ENCODE data around the gene NAGK.
A peak's percentile ranks its signal among the peaks of the same experiment; 100 is the strongest.
"Not testable (repeated sequence)": the region's sequence is repeated elsewhere in the genome, so short reads cannot be mapped to it uniquely, and the experiment has no call there.

NAGK gene

DNA sequence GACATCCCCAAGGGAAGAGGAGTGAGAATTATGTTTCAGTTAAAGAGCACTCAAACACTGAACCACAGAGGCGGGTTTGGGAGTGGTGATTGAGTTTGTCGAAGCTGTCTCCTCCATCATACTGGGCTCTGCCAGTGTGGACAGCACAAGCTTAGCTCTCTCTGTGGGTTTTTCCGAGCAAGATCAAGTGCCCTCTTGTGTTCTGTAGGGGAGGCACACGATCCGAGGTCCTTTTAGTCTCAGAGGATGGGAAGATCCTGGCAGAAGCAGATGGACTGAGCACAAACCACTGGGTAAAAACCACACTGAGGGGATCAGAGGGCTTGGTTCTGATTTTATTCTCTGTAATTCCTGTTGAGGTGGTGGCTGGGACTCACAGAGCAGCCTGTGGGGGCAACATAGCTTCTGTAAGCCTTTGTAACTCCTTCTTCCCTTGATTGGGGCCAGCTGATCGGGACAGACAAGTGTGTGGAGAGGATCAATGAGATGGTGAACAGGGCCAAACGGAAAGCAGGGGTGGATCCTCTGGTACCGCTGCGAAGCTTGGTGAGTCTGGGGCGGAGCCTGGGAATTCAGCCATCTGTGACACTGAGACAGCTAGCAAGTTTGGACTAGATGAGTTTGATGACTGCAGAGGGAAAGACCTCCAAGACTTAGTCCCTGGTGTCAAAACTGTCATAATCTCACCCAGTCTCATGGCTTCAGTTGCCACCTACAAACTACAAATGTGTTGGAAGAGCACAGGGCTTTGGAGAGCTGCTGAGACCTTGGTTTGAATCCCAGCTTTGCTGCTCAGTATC is 2.0 kb downstream of the NAGK start:
- DNase-seq = peak; percentile 12

DNA sequence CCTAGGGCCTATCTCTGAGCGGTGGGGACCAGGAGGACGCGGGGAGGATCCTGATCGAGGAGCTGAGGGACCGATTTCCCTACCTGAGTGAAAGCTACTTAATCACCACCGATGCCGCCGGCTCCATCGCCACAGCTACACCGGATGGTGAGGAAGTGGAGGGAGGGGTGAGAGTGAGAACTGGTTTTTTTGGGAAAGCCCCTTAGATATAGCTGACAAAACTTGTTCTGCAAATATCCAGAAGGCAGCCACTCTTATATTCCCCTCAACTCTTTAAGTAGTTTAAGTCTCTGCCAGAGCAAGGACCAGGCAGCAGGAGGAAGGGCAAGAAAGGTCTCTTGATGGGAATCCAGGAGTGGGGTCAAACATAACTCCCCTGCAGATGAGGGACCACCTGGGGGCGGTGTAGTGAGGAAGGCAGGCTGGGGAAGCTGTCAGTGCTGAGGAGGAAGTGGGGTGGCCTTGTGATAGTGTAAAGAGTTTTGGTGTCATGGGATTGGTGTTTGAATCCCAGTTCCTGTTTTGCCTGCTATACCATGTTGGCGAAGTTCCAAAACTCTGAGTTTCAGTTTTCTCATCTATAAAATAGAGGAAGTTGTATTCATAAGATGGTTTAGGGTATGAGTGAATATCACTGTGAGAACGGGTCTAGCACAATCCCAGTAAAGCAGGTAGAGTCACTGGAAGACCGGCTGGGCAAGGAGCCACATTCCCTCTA is 3.4 kb downstream of the NAGK start:
- peak; percentile 74 for DNase-seq

DNA sequence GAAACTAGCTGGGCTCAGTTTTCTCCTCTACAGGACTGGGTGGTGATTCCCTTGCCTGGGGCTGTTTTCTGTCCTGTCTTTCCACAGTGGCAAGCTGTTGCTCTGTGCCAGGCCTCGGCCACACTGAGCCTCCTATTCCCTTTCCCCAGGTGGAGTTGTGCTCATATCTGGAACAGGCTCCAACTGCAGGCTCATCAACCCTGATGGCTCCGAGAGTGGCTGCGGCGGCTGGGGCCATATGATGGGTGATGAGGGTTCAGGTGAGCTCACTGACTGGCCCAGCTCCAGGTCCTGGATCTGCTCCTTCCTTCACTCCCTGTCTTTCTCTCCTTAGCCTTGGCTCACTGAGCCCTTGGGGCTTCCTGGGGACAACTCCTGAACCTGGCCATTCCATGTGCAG is 4.0 kb downstream of the NAGK start:
- no peak for DNase-seq

DNA sequence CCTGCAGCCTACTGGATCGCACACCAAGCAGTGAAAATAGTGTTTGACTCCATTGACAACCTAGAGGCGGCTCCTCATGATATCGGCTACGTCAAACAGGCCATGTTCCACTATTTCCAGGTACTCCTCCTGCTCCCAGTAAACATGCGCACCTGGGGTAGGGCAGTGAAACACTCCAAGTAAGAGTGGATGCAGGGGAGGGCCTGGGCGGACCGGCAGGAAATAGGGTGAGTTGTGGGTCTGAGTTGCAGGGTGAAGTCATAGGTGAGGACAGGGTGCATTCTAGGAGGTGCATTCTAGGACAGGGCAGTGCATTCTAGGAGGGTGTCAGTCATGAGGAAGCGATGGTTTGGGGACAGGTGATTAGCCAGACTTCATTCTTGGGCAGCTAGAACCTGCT is 5.0 kb downstream of the NAGK start:
- DNase-seq = no peak

DNA sequence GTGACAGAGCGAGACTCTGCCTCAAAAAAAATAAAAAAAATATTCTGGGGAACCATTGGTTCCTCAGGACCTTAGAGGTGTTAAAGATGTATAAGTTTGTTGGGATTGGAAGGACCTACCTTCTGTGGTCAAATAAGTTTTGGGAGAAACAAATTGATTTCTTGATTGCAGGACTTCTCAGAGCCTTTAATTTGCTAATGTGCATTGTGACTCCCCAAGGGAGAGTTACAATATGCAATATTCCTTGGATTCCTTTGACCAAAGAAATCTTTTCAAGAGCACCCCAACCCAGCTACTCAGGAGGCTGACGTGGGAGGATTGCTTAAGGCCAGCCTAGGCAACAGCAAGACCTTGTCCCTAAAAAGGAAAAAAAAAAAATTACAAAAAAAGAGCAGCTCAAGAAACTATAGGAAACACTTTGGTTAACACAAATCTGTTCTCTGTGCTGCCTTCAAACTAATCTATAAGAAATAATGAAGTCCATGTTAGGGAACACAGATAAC is 6.5 kb downstream of the NAGK start:
- no peak for DNase-seq

GRCh38 chr2:71078624-71079023 is 10.2 kb downstream of the NAGK start:
- DNase-seq = no peak

- peak; percentile 20 for DNase-seq
Observed at GRCh38 chr2:71082402-71083252, 14.2 kb downstream of the NAGK start.

DNA sequence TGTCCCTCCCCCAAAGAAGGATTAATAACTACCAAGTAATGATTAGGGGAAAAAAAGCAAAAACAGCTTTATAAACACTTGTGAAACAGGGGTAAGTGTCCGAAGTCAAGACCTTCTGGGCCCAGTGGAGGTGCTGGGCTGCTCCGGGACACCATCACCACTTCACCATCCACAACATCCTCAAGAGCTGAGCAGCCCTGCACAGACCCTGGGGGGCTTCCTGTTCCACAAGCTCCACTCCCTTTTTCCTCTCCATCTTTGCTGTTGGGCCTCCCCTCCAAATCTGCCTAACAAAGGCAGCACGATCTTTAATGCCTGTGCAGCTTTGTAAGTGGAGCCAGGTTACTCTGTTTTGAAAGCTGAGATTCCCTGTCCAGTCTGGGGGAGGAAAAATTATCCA is 14.8 kb downstream of the NAGK start:
- not testable (repeated sequence) for DNase-seq

- DNase-seq = not testable (repeated sequence)
Observed at GRCh38 chr2:71083752-71084312, 15.4 kb downstream of the NAGK start.

DNA sequence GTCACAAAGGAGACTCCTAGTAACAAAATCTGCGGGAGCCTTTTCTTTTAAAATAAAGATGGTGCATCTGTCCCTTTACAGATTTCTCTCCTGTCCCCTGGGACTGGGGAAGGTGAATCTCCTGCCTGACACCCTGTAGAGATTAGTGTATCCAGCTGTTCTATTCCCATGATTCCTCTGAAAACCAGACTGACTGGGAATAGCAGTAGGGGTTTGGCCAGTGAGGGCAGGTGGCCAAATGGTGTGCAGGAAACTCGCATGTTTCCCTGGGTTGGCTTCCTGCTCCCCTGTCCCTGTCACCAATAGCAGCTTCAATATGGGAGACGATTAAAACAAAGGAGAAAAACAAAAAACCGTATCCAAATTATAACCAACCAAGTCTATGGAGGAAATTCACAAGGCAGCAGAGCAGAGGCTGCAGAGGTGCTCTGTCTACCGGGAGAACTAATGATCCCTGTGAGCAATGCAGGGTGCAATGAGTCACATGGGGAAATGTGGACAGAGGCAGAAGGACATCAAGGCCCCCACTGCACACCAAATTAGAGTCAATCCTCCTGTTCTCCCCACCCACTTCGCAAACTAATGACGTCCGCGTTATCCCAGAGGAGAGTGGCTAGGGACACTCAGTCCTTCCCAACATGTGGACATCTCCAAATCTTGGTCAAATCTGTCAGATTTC is 17.0 kb downstream of the NAGK start:
- not testable (repeated sequence) for DNase-seq

DNA sequence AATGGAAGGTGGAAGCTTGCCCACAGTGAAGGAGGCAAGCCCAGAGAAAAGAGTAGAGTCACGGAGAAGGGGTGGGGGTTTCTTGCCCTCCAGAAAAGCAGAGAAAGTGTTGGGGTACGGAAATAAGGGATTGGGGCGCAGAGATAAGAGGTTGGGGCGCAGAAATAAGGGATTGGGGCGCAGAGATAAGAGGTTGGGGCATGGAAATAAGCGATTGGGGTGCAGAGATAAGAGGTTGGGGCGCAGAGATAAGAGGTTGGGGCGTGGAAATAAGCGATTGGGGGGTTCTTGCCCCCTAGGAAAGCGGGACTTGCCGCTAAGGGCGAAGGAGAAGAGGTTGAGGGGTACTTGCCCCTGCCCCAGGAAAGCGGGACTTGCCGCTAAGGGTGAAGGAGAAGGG is 21.0 kb downstream of the NAGK start:
- DNase-seq = not testable (repeated sequence)

- DNase-seq = not testable (repeated sequence)
Observed at GRCh38 chr2:71091808-71092207, 23.4 kb downstream of the NAGK start.

DNA sequence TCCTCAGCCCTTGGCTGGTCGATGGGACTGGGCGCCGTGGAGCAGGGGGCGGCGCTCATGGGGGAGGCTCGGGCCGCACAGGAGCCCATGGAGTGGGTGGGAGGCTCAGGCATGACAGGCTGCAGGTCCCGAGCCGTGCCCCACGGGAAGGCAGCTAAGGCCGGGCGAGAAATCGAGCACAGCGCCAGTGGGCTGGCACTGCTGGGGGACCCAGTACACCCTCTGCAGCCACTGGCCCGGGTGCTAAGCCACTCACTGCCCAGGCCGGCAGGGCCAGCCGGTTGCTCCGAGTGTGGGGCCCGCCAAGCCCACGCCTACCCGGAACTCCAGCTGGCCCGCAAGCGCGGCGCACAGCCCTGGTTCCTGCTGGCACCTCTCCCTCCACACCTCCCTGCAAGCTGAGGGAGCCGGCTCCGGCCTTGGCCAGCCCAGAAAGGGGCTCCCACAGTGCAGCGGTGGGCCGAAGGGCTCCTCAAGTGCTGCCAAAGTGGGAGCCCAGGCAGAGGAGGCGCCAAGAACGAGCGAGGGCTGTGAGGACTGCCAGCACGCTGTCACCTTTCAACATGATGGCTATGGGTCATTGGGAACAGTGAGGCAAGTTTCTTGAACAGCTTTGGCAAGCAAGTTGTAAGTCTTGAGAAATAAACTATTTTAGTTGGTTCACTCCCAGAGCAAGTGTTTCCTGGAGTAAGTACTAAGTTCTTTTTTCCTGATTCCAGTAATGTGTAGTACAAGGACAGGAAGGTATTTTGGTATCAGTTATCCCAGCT is 24.2 kb downstream of the NAGK start:
- DNase-seq = not testable (repeated sequence)

GRCh38 chr2:71100195-71100964 is 31.9 kb downstream of the NAGK start:
- peak; percentile 52 for DNase-seq

DNA sequence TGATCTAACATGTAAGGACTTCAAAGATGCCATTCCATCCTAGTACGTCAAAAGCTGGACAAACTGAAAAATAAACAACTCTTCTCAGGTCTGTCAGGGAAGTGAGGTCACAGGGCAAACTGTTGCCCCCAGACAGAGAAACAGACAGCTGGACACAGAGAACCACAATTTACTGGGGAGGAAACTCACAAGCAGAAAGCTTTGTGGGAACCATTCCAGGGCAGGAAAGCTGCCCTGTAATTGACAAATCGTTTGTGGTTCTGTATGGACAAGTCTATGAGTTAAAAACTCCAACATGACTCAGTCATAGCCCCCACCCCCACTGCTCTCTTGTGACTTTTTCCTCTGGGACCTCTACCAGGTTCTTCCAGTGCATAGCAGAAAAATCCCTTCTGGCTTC is 33.2 kb downstream of the NAGK start:
- no peak for DNase-seq

- DNase-seq = no peak
Observed at GRCh38 chr2:71102981-71103681, 34.7 kb downstream of the NAGK start.

GRCh38 chr2:71103809-71104208 is 35.4 kb downstream of the NAGK start:
- DNase-seq = no peak

DNA sequence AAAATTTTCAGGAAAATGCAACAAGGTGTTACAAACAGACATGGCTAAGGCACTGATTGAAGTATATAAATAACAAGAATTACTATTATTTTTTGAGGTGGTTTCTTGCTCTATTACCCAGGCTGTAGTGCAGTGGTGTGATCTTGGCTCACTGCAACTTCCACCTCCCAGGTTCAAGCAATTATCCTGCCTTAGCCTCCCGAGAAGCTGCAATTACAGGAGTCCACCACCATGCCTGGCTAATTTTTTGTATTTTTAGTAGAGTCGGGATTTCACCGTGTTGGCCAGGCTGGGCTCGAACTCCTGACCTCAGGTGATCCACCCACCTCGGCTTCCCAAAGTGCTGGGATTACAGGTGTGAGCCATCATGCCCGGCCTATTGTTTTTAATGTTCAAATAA is 38.0 kb downstream of the NAGK start:
- DNase-seq = not testable (repeated sequence)

- no peak for DNase-seq
Observed at GRCh38 chr2:71108091-71108490, 39.6 kb downstream of the NAGK start.

DNA sequence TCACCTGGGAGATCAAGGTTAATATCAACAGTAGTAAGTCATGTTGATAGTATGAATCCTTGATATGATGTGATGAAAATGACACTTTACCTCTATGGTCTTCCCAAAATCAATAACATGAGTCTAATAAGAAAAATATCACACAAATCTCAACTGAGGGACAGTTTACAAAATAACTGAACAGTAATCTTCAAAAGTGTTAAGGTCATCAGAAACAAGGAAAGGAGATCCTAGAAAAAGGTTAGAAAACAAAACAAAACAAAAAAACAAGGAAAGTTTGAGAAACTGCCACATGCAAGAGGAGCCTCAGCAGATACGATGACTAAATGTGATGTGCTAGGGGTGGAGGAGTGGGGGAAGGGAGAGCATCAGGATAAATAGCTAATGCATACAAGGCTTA is 45.4 kb downstream of the NAGK start:
- DNase-seq = no peak

Data from CD4-positive, alpha-beta T cell treated with Interleukin-17A for 1 hour (primary cell).